Left ventricle myocardium inferior (tissue), 1 donor: ENCODE data around the gene RAB17. TPM values are rescaled to one million over a fixed set of nuclear protein-coding genes. Genes with fewer than 3 reads are reported as not detected.

ENCODE experiments used
- DNase-seq: peaks from one replicate; pipeline ENCODE4 v3.0.0-alpha.2; 2020
- H3K27ac ChIP-seq: fragments of 200-600 bp; replicated peaks from 2 replicates; pipeline ENCODE4 v1.8.0; 2021
- H3K27me3 ChIP-seq: fragments of 200-600 bp; 2 replicates; pipeline ENCODE4 v1.8.0; 2021; ENCODE audit warnings: low read depth
- H3K36me3 ChIP-seq: fragments of 200-600 bp; 2 replicates; pipeline ENCODE4 v1.8.0; 2021
- H3K4me1 ChIP-seq: fragments of 200-600 bp; 2 replicates; pipeline ENCODE4 v1.8.0; 2021
- H3K4me3 ChIP-seq: fragments of 200-600 bp; 2 replicates; pipeline ENCODE4 v1.8.0; 2021; ENCODE audit warnings: mild to moderate bottlenecking, moderate library complexity
- H3K9me3 ChIP-seq: fragments of 200-600 bp; replicated peaks from 2 replicates; pipeline ENCODE4 v1.8.0; 2021
- CTCF ChIP-seq: fragments of 200-600 bp; IDR thresholded peaks from 2 replicates; pipeline ENCODE4 v1.8.0; 2021; ENCODE audit warnings: antibody characterized with exemption, mild to moderate bottlenecking, borderline replicate concordance
- intact Hi-C: fragments of 100-400 bp; cut with micrococcal nuclease; formaldehyde crosslinking; loops from one replicate; pipeline ENCODE4 v1.11.0; 2022
- total RNA-seq: library from RNA; stranded (reverse); fragmentation: NEBNext Ultra II Directional; extraction: Animal tissue kit (Norgen Biotek cat#: 25700); gene quantifications from one replicate; pipeline ENCODE4 v1.2.1, GENCODE V29; 2021
- donor health status: DM: no; HTN: yes; CAD: no; lungs with severe emphysema.

RAB17 gene
- total RNA-seq, 1 donor from 2014 or later = 4.5 TPM

- DNase-seq = no peak
- intact Hi-C loops = no loop called here
- peaks cover 23% of the 10 kb centered on the region for H3K36me3 ChIP-seq
Observed at GRCh38 chr2:237547841-237548416, 42.6 kb downstream of the RAB17 start.

GRCh38 chr2:237546876-237547395 is 43.6 kb downstream of the RAB17 start:
- no peaks in the 10 kb centered on the region for H3K4me1 ChIP-seq
- H3K27me3 ChIP-seq = no peaks in the 10 kb centered on the region
- no peak overlapping the region for H3K4me3 ChIP-seq
- H3K36me3 ChIP-seq = peaks cover 20% of the 10 kb centered on the region
- DNase-seq = no peak
- H3K9me3 ChIP-seq = no peaks in the 10 kb centered on the region
- intact Hi-C loops = no loop called here
- TF ChIP-seq CTCF = no peak
- no peak overlapping the region for H3K27ac ChIP-seq

More at GRCh38 chr2:237547841-237548416, 42.6 kb downstream of the RAB17 start:
- no peaks in the 10 kb centered on the region for H3K4me1 ChIP-seq
- H3K4me3 ChIP-seq = no peak overlapping the region
- H3K27me3 ChIP-seq = no peaks in the 10 kb centered on the region
- H3K9me3 ChIP-seq = no peaks in the 10 kb centered on the region
- TF ChIP-seq CTCF = no peak
- H3K27ac ChIP-seq = no peak overlapping the region

- peaks cover 20% of the 10 kb centered on the region for H3K36me3 ChIP-seq
- intact Hi-C loops = no loop called here
- no peak overlapping the region for H3K4me3 ChIP-seq
- TF ChIP-seq CTCF = no peak
- H3K27me3 ChIP-seq = no peaks in the 10 kb centered on the region
- no peak overlapping the region for H3K27ac ChIP-seq
- no peaks in the 10 kb centered on the region for H3K9me3 ChIP-seq
- H3K4me1 ChIP-seq = peaks cover 3% of the 10 kb centered on the region
- DNase-seq = no peak
Observed at GRCh38 chr2:237546040-237546875, 44.3 kb downstream of the RAB17 start.

- peaks cover 7% of the 10 kb centered on the region for H3K36me3 ChIP-seq
- no peaks in the 10 kb centered on the region for H3K27me3 ChIP-seq
- H3K27ac ChIP-seq = no peak overlapping the region
- no peak for TF ChIP-seq CTCF
- no peaks in the 10 kb centered on the region for H3K9me3 ChIP-seq
- no peak overlapping the region for H3K4me3 ChIP-seq
- DNase-seq = no peak
- peaks cover 26% of the 10 kb centered on the region for H3K4me1 ChIP-seq
- intact Hi-C loops = no loop called here
Observed at GRCh38 chr2:237542001-237542704, 48.4 kb downstream of the RAB17 start.

GRCh38 chr2:237541243-237541642 is 49.3 kb downstream of the RAB17 start:
- Histone ChIP-seq H3K27me3 (no peaks in the 10 kb centered on the region), H3K9me3 (no peaks in the 10 kb centered on the region), H3K27ac (no peak overlapping the region), H3K36me3 (no peaks in the 10 kb centered on the region), H3K4me1 (peaks cover 26% of the 10 kb centered on the region), H3K4me3 (no peak overlapping the region)
- intact Hi-C loops = no loop called here
- no peak for DNase-seq
- TF ChIP-seq CTCF = no peak
